OCI-LY7 (cell line): ENCODE results near the gene PPP1R10. TPM values are rescaled to one million over a fixed set of nuclear protein-coding genes. Genes with fewer than 3 reads are reported as not detected.
A peak's percentile ranks its signal among the peaks of the same experiment; 100 is the strongest.

ENCODE experiments used
- BruUV-seq: library from RNA; stranded (reverse); fragments of 400-500 nt; replicated peaks from 2 replicates; lab custom pipeline; 2021; lab: Mats Ljungman, UMichigan
- CTCF ChIA-PET: fragments of 300-600 bp; sonication (Branson Sonifier 250); formaldehyde crosslinking; loops from one replicate; lab custom pipeline; 2022; ENCODE audit warnings: antibody characterized with exemption; ENCODE audit not compliant: unreplicated experiment; lab: Charles Lee
- POLR2A ChIA-PET: fragments of 300-600 bp; sonication (Branson Sonifier 250); formaldehyde crosslinking; loops from one replicate; lab custom pipeline; 2022; ENCODE audit warnings: antibody characterized with exemption; lab: Charles Lee
- DNase-seq: peaks from one replicate; pipeline ENCODE4 v3.0.0-alpha.2; 2015; ENCODE audit warnings: low spot score
- H2AFZ ChIP-seq: fragments of 200-600 bp; sonication (generic), shearing (Covaris generic); 2 replicates; pipeline ENCODE4 v1.6.1; 2014; ENCODE audit warnings: mild to moderate bottlenecking, antibody characterized with exemption, low read length, moderate library complexity
- H3K27ac ChIP-seq: fragments of 200-600 bp; sonication (generic); 2 replicates; pipeline ENCODE4 v1.5.1; 2014; ENCODE audit warnings: mixed run types, low read depth, mild to moderate bottlenecking, moderate library complexity, low read length, inconsistent platforms; ENCODE audit not compliant: poor library complexity, severe bottlenecking
- H3K36me3 ChIP-seq: fragments of 200-600 bp; sonication (generic); 2 replicates; pipeline ENCODE4 v1.6.1; 2014; ENCODE audit warnings: mild to moderate bottlenecking, antibody characterized with exemption, low read length, moderate library complexity, mixed read lengths; ENCODE audit not compliant: insufficient read depth
- H3K4me1 ChIP-seq: fragments of 200-600 bp; sonication (generic); 2 replicates; pipeline ENCODE4 v1.5.1; 2014; ENCODE audit warnings: mild to moderate bottlenecking, low read length; ENCODE audit not compliant: insufficient read depth, poor library complexity, severe bottlenecking
- H3K4me2 ChIP-seq: fragments of 200-600 bp; sonication (generic); 2 replicates; pipeline ENCODE4 v1.6.1; 2014; ENCODE audit warnings: mild to moderate bottlenecking, low read length
- H3K4me3 ChIP-seq: fragments of 200-600 bp; sonication (generic); 2 replicates; pipeline ENCODE4 v1.5.1; 2014; ENCODE audit warnings: mild to moderate bottlenecking, low read depth, low read length; ENCODE audit not compliant: poor library complexity, severe bottlenecking
- H3K79me2 ChIP-seq: fragments of 200-600 bp; sonication (generic); 2 replicates; pipeline ENCODE4 v1.6.1; 2016; ENCODE audit warnings: low read depth, mild to moderate bottlenecking, low read length, moderate library complexity, mixed read lengths; ENCODE audit not compliant: insufficient read depth
- H3K9me2 ChIP-seq: fragments of 200-600 bp; sonication (generic); 2 replicates; pipeline ENCODE4 v1.6.1; 2016; ENCODE audit warnings: mild to moderate bottlenecking, low read length, mixed read lengths; ENCODE audit not compliant: insufficient read depth
- H3K9me3 ChIP-seq: fragments of 200-600 bp; sonication (generic); 2 replicates; pipeline ENCODE4 v1.6.1; 2014; ENCODE audit warnings: mild to moderate bottlenecking, mixed run types, low read length, mixed read lengths
- H4K20me1 ChIP-seq: fragments of 200-600 bp; sonication (generic); 2 replicates; pipeline ENCODE4 v1.6.1; 2014; ENCODE audit warnings: mild to moderate bottlenecking, antibody characterized with exemption, low read length, moderate library complexity, mixed read lengths; ENCODE audit not compliant: insufficient read depth
- EZH2phosphoT487 ChIP-seq: fragments of 200-600 bp; sonication (generic); IDR thresholded peaks from 2 replicates; pipeline ENCODE4 v1.6.1; 2018; ENCODE audit warnings: low read depth, borderline replicate concordance, mild to moderate bottlenecking, mixed run types, antibody characterized with exemption, low read length, moderate library complexity, mixed read lengths
- intact Hi-C: fragments of 100-400 bp; cut with micrococcal nuclease; formaldehyde crosslinking; loops from one replicate; pipeline ENCODE4 v1.10.0; 2022; ENCODE audit not compliant: unreplicated experiment
- total RNA-seq, 2 experiments: library from RNA; depleted of rRNA in 1 of 2; stranded (reverse); fragments of >200 nt in 1 of 2; shearing (Covaris generic) in 1 of 2; gene quantifications; 2 replicates each; pipeline ENCODE4 v1.2.3, GENCODE V29; 2014 to 2022
- TF ChIP-seq, protein P1 (sequence below): fragments of 200-600 bp; sonication (generic); conservative IDR thresholded peaks from 2 replicates; pipeline ENCODE4 v1.5.1; 2014; ENCODE audit warnings: mild to moderate bottlenecking, antibody characterized with exemption, low read length, moderate library complexity, mixed read lengths

Gene PPP1R10
- total RNA-seq, 2 experiments from 2014 or later: 126 to 155 TPM

DNA sequence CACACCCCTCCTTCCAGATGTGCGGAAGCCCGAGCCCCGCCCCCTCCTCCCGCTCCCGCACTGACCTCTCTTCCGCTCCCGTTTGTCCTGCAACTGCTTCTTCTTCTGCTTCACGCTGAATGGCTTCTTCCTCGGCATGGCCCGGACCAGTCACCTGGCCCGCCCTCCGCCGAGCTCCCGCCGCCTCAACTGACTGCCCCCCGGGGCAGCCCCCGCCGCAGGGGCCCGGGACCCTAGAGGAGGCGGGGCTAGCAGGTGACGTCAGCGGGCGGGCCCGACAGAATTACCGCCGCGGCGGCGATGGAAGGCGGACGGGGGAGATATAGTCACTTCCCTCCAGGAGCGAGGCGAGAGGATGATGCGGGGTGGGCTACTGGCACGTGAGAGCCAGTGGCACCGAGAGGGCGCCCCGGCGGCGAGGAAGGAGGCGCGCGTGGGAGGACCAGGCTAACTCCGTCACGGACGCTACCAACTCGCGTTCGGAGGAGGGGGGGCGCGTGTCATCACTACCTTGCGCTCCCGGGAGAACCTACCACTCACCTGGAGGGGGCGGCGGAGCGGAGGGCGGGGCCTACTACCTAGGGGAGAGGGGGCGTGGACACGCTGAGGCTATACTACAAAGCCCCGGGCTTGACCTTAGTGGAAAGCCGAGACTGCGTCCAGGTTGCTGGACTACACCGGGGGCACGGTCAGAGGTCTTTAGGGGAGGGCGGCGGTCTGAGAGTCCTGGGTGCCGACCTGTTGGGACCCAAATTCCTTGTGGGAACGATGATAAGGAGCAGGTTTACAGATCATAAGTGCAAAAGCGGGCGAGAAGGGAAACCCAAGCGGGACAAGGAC, 60.8 kb downstream of the PPP1R10 start, which contains the start of gene GNL1:
GNL1 (minus strand) TSS at position 424 of the 840 bp plus-strand sequence; CDS start at position 138, 286 bp downstream.
- intact Hi-C loops: loop anchor here (2.0 to 5.0 kb wide), 5 partner anchors 15 to 351 kb away; partner anchors contain the start of genes ABCF1, FLOT1, GTF2H4 and IER3
- peaks cover 37% of the 10 kb centered on the region for H3K79me2 ChIP-seq

DNA sequence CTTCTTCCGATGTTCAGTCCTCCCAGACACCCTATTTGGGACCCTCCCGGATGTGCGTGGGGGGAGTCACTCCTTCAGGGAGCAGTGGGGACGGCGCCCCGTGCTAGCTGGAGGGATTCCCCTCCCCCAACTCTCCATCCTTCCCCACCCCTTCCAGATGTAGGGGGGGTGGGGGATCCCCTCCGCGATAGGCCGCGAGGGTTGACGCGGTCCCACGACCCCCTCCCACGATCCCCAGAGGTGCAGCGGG, 61.3 kb downstream of the PPP1R10 start:
- intact Hi-C loops: loop anchor here (2.0 to 5.0 kb wide), 5 partner anchors 15 to 352 kb away; partner anchors contain the start of genes ABCF1, FLOT1, GTF2H4 and IER3
- Histone ChIP-seq H4K20me1 (peaks cover 12% of the 10 kb centered on the region), H3K27ac (peak overlapping the region; percentile 89), H3K36me3 (peaks cover 61% of the 10 kb centered on the region), H2AFZ (peak overlapping the region; percentile 70; the same call in 1 of the 2 replicates), H3K4me2 (peak overlapping the region; percentile 81), H3K4me1 (peaks cover 18% of the 10 kb centered on the region), H3K9me2 (no peaks in the 10 kb centered on the region), H3K79me2 (peaks cover 37% of the 10 kb centered on the region), H3K9me3 (no peaks in the 10 kb centered on the region), H3K4me3 (peak overlapping the region; percentile 84)
- ChIA-PET CTCF (no interaction called here), POLR2A (interaction anchor here (1.9 kb wide), 1 partner anchor 11 kb away, joined by 6 read pairs; no protein-coding TSS in a partner anchor)
- TF ChIP-seq EZH2phosphoT487: no peak
- TF ChIP-seq, protein P1, sequence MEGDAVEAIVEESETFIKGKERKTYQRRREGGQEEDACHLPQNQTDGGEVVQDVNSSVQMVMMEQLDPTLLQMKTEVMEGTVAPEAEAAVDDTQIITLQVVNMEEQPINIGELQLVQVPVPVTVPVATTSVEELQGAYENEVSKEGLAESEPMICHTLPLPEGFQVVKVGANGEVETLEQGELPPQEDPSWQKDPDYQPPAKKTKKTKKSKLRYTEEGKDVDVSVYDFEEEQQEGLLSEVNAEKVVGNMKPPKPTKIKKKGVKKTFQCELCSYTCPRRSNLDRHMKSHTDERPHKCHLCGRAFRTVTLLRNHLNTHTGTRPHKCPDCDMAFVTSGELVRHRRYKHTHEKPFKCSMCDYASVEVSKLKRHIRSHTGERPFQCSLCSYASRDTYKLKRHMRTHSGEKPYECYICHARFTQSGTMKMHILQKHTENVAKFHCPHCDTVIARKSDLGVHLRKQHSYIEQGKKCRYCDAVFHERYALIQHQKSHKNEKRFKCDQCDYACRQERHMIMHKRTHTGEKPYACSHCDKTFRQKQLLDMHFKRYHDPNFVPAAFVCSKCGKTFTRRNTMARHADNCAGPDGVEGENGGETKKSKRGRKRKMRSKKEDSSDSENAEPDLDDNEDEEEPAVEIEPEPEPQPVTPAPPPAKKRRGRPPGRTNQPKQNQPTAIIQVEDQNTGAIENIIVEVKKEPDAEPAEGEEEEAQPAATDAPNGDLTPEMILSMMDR: no peak
- no peak for DNase-seq
- BruUV-seq: no TSS peak

More for the DNA sequence above, 60.8 kb downstream of the PPP1R10 start, which contains the start of gene GNL1:
- ChIA-PET POLR2A (interaction anchor here (1.2 to 1.9 kb wide), 3 partner anchors 11 to 40 kb away, joined by 3 to 11 read pairs (median 6); partner anchors contain the start of gene ABCF1), CTCF (no interaction called here)
- TF ChIP-seq, protein P1: no peak
- Histone ChIP-seq H2AFZ (peak within 1 kb of the TSS; percentile 70; the same call in 1 of the 2 replicates), H3K9me2 (no peaks in the 10 kb centered on the region), H3K27ac (peak within 1 kb of the TSS; percentile 89), H3K4me3 (peak within 1 kb of the TSS; percentile 84), H3K4me1 (peaks cover 18% of the 10 kb centered on the region), H3K4me2 (peak within 1 kb of the TSS; percentile 81), H4K20me1 (peaks cover 12% of the 10 kb centered on the region), H3K9me3 (no peaks in the 10 kb centered on the region), H3K36me3 (peaks cover 61% of the 10 kb centered on the region)
- DNase-seq: peak; percentile 97
- BruUV-seq: no TSS peak
